HEK293T (cell line): ENCODE data around the gene SPDYE5.
A peak's percentile ranks its signal among the peaks of the same experiment; 100 is the strongest.

ENCODE experiments used
- CTCF ChIA-PET: fragments of 350-600 bp; formaldehyde crosslinking; extraction: SDS; loops from one replicate; lab custom pipeline; 2021; ENCODE audit warnings: antibody characterized with exemption, inconsistent platforms; lab: Yijun Ruan, JAX
- POLR2A ChIA-PET: fragments of 350-600 bp; formaldehyde crosslinking; extraction: SDS; loops from one replicate; lab custom pipeline; 2020; ENCODE audit warnings: antibody characterized with exemption, inconsistent platforms; lab: Yijun Ruan, JAX
- DNase-seq: peaks from one replicate; pipeline ENCODE4 v3.0.0; 2012; ENCODE audit warnings: mixed read lengths; ENCODE audit errors: extremely low spot score
- ARNT ChIP-seq: fragments of 450-650 bp; IDR thresholded peaks from 2 replicates; pipeline ENCODE4 v1.6.1; 2017; ENCODE audit warnings: mild to moderate bottlenecking
- BHLHE40 ChIP-seq: fragments of 450-650 bp; IDR thresholded peaks from 2 replicates; pipeline ENCODE4 v1.6.1; 2016; ENCODE audit warnings: mild to moderate bottlenecking, moderate library complexity, borderline replicate concordance
- CTBP1 ChIP-seq: fragments of 450-650 bp; IDR thresholded peaks from 2 replicates; pipeline ENCODE4 v1.6.1; 2016; ENCODE audit warnings: borderline replicate concordance
- ELF4 ChIP-seq: fragments of 450-650 bp; IDR thresholded peaks from 2 replicates; pipeline ENCODE4 v1.6.1; 2017; ENCODE audit warnings: antibody characterized with exemption
- FOXA1 ChIP-seq: fragments of 450-650 bp; IDR thresholded peaks from 2 replicates; pipeline ENCODE4 v1.6.1; 2016; ENCODE audit warnings: mild to moderate bottlenecking
- FOXK2 ChIP-seq: fragments of 450-650 bp; IDR thresholded peaks from 2 replicates; pipeline ENCODE4 v1.6.1; 2016; ENCODE audit warnings: mild to moderate bottlenecking
- FOXM1 ChIP-seq: fragments of 450-650 bp; IDR thresholded peaks from 2 replicates; pipeline ENCODE4 v1.6.1; 2017; ENCODE audit warnings: mild to moderate bottlenecking, borderline replicate concordance
- HDGF ChIP-seq: fragments of 450-650 bp; IDR thresholded peaks from 2 replicates; pipeline ENCODE4 v1.6.1; 2017; ENCODE audit warnings: antibody characterized with exemption, borderline replicate concordance
- L3MBTL2 ChIP-seq: fragments of 450-650 bp; conservative IDR thresholded peaks from 2 replicates; pipeline ENCODE4 v1.6.1; 2016; ENCODE audit warnings: mild to moderate bottlenecking
- LEF1 ChIP-seq: fragments of 450-650 bp; IDR thresholded peaks from 2 replicates; pipeline ENCODE4 v1.6.1; 2017; ENCODE audit warnings: mild to moderate bottlenecking, borderline replicate concordance
- NFRKB ChIP-seq: fragments of 450-650 bp; IDR thresholded peaks from 2 replicates; pipeline ENCODE4 v1.6.1; 2016; ENCODE audit warnings: mild to moderate bottlenecking, moderate library complexity
- SP1 ChIP-seq: fragments of 450-650 bp; IDR thresholded peaks from 2 replicates; pipeline ENCODE4 v1.6.1; 2017
- SUZ12 ChIP-seq: fragments of 450-650 bp; IDR thresholded peaks from 2 replicates; pipeline ENCODE4 v1.6.1; 2016; ENCODE audit warnings: mild to moderate bottlenecking
- TARDBP ChIP-seq: fragments of 450-650 bp; IDR thresholded peaks from 2 replicates; pipeline ENCODE4 v1.6.1; 2016
- ZNF384 ChIP-seq: fragments of 450-650 bp; IDR thresholded peaks from 2 replicates; pipeline ENCODE4 v1.6.1; 2016
- TF ChIP-seq, protein P1 (sequence below): fragments of 450-650 bp; IDR thresholded peaks from 2 replicates; pipeline ENCODE4 v1.6.1; 2016

SPDYE5 gene

DNA sequence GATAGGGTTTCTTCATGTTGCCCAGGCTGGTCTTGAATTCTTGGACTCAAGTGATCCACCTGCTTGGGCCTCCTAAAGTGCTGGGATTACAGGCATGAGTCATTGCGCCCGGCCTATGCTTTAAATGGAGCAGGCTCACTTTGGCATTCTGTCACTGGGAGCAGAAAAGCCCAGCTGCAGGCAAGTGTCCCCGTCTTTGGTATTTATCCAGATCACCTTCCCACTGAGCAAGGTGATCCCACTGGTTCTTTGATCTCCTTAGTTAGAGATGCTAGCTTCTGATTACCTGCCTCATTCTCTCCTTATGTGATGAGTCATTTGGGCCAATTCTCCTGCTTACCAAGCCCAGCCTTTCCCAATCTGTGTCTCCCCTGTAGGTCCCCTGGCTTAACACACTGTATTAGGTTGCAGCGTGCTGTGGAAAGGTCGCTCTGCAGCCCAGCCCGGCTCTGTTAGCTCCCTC lies 39.3 kb downstream of the SPDYE5 start:
- peak; percentile 10 for DNase-seq
- TF ChIP-seq HDGF = no peak
- TF ChIP-seq FOXM1 = no peak
- no peak for TF ChIP-seq TARDBP
- TF ChIP-seq CTBP1 = no peak
- no peak for TF ChIP-seq NFRKB
- no peak for TF ChIP-seq FOXK2
- no peak for TF ChIP-seq ZNF384
- no peak for TF ChIP-seq ELF4
- TF ChIP-seq SP1 = no peak
- TF ChIP-seq SUZ12 = no peak
- no peak for TF ChIP-seq BHLHE40
- TF ChIP-seq L3MBTL2 = no peak
- TF ChIP-seq LEF1 = no peak
- TF ChIP-seq, protein P1, sequence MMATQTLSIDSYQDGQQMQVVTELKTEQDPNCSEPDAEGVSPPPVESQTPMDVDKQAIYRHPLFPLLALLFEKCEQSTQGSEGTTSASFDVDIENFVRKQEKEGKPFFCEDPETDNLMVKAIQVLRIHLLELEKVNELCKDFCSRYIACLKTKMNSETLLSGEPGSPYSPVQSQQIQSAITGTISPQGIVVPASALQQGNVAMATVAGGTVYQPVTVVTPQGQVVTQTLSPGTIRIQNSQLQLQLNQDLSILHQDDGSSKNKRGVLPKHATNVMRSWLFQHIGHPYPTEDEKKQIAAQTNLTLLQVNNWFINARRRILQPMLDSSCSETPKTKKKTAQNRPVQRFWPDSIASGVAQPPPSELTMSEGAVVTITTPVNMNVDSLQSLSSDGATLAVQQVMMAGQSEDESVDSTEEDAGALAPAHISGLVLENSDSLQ = no peak
- TF ChIP-seq FOXA1 = no peak
- no peak for TF ChIP-seq ARNT
- ChIA-PET POLR2A (interaction anchor here (1.5 kb wide), 1 partner anchor 45 kb away, joined by 4 read pairs; the partner anchor contains the start of gene POM121C), CTCF (interaction anchor here (0.6 kb wide), 1 partner anchor 680 kb away, joined by 5 read pairs; no protein-coding TSS in a partner anchor)

DNA sequence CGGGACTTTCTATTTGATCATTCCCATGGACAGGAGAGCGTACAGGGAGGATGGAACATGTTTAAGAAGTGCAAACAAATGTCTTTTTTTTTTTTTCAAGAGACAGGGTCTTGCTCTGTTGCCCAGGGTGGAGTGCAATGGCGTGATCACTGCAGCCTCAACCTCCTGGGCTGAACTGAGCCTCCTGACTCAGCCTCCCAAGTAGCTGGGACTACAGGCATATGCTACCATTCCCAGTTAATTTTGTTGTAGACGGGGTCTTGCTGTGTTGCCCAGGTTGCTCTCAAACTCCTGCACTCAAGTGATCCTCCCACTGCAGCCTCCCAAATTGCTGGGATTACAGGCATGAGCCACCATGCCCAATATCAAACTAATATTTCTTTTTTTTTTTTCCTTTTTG lies 40.5 kb downstream of the SPDYE5 start:
- TF ChIP-seq L3MBTL2 = no peak
- TF ChIP-seq FOXA1 = no peak
- TF ChIP-seq SUZ12 = no peak
- no peak for TF ChIP-seq LEF1
- no peak for TF ChIP-seq HDGF
- no peak for TF ChIP-seq ZNF384
- TF ChIP-seq SP1 = no peak
- TF ChIP-seq, protein P1 = no peak
- TF ChIP-seq FOXK2 = no peak
- TF ChIP-seq CTBP1 = no peak
- no peak for TF ChIP-seq FOXM1
- TF ChIP-seq ARNT = no peak
- TF ChIP-seq BHLHE40 = no peak
- no peak for TF ChIP-seq NFRKB
- DNase-seq = no peak
- POLR2A ChIA-PET = no interaction called here
- CTCF ChIA-PET = no interaction called here

DNA sequence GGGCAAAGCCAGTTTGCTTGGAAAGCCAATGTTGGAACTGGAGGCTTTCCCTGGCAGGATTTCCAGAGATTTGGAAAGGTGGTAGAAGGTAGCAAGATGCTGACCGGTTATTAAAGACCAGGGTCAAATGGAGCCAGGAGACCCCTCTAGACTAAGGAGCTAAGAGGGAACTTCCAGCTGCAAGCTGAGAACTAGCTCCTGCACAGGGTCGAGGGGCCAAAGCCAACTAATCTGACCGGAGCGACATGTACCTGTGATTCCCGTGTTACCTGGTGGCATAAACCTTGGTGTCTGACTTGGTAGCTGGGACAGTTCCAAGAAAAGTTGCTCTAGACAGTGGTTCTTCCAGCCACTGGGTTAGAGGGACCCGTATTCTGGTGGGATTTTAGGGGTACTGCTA lies 41.8 kb downstream of the SPDYE5 start:
- DNase-seq = no peak
- CTCF ChIA-PET = no interaction called here
- no peak for TF ChIP-seq LEF1
- POLR2A ChIA-PET = no interaction called here

DNA sequence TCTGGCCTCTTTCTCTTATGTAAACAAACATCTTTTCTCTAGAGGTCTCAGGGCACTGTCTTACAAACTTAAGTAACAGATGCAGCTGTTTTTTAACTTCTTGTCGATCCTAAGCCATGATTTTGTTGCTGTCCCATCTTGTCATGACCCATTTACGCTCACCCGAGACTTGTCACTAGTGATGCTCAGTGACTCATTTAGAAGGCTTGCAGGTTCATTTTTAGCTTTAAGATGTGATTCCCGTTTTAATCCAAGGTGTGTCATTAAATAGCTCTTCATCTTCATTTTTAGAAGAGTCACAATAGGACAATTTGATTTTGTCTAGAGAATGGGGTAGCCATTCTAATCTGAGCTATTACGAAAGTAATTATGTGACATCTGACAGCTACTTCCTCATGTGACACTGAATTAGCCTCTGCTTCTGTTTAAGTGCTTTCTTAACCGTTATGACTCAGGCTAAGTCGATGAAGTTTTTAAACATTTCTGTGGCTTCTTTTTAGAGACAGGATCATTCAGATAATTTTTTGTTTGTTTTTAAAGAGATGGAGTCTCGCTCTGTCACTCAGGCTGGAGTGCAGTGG lies 42.7 kb downstream of the SPDYE5 start:
- no peak for DNase-seq
- ChIA-PET POLR2A (no interaction called here), CTCF (no interaction called here)
- no peak for TF ChIP-seq NFRKB
- no peak for TF ChIP-seq BHLHE40
- no peak for TF ChIP-seq ARNT
- TF ChIP-seq CTBP1 = no peak
- TF ChIP-seq FOXA1 = no peak
- TF ChIP-seq, protein P1 = 0 out of 2 replicates have a peak, but pooled peaks have one; percentile 21
- no peak for TF ChIP-seq HDGF

DNA sequence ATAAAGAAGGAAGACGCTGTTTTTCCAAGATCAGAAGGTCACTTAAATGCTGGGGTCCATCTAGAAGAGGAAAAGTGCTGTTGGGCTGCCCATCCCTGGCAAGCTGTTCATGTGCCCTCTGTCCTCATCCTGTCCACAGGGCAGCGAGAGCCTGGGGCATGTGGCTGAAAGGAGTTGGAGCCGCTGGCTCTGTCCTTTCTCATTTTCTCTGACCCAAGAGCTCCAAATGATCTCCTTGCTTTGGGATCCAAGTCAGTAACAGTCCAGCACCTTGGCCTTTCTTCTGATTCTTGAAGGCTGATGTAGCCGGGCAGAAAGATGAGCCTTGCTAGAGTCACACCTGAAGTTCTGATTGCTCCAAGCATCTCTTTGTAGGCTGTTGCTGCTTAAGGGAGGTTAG lies 44.4 kb downstream of the SPDYE5 start:
- POLR2A ChIA-PET = no interaction called here

More for the DNA sequence above, 44.4 kb downstream of the SPDYE5 start:
- TF ChIP-seq FOXK2 (no peak), FOXA1 (no peak), LEF1 (no peak), ZNF384 (no peak), NFRKB (no peak), FOXM1 (no peak), SUZ12 (no peak), ARNT (no peak), HDGF (no peak), SP1 (no peak), TARDBP (no peak), BHLHE40 (no peak)
- TF ChIP-seq, protein P1 = no peak
- no peak for DNase-seq
- CTCF ChIA-PET = no interaction called here
